Osteocyte (in vitro differentiated cells): ENCODE measurements around the gene PPA1. TPM values are rescaled to one million over a fixed set of nuclear protein-coding genes. Genes with fewer than 3 reads are reported as not detected.

ENCODE experiments used
- DNase-seq: peaks from one replicate; pipeline ENCODE4 v3.0.0; 2021; ENCODE audit warnings: mixed read lengths; ENCODE audit not compliant: unreplicated experiment; ENCODE audit errors: extremely low spot score
- H3K27ac Mint-ChIP-seq: one replicate; pipeline ENCODE4 v1.8.0; 2021; ENCODE audit warnings: mild to moderate bottlenecking, mixed read lengths; ENCODE audit not compliant: unreplicated experiment
- H3K27me3 Mint-ChIP-seq: one replicate; pipeline ENCODE4 v1.8.0; 2021; ENCODE audit warnings: mixed read lengths; ENCODE audit not compliant: unreplicated experiment
- H3K36me3 Mint-ChIP-seq: one replicate; pipeline ENCODE4 v1.8.0; 2021; ENCODE audit warnings: mixed read lengths; ENCODE audit not compliant: unreplicated experiment
- H3K4me1 Mint-ChIP-seq: one replicate; pipeline ENCODE4 v1.8.0; 2021; ENCODE audit warnings: mixed read lengths; ENCODE audit not compliant: unreplicated experiment
- H3K4me3 Mint-ChIP-seq: one replicate; pipeline ENCODE4 v1.8.0; 2021; ENCODE audit warnings: mild to moderate bottlenecking, moderate library complexity, mixed read lengths; ENCODE audit not compliant: unreplicated experiment
- H3K9me3 Mint-ChIP-seq: one replicate; pipeline ENCODE4 v1.8.0; 2021; ENCODE audit warnings: mixed read lengths; ENCODE audit not compliant: unreplicated experiment
- CTCF ChIP-seq: fragments of 200-600 bp; sonication (generic); IDR thresholded peaks from 2 replicates; pipeline ENCODE4 v1.5.0; 2021; ENCODE audit warnings: antibody characterized with exemption, mild to moderate bottlenecking, moderate library complexity
- total RNA-seq: library from RNA; stranded (reverse); gene quantifications from 2 replicates; pipeline ENCODE4 v1.2.1, GENCODE V29; 2021

PPA1 gene
- total RNA-seq, 1 donor from 2014 or later = 59.8 TPM

GRCh38 chr10:70191972-70192305 is 41.3 kb downstream of the PPA1 start:
- peak overlapping the region; percentile 34 for H3K27ac Mint-ChIP-seq
- DNase-seq = no peak
- no peak overlapping the region for H3K4me3 Mint-ChIP-seq
- no peaks in the 10 kb centered on the region for H3K27me3 Mint-ChIP-seq
- H3K4me1 Mint-ChIP-seq = peaks cover 32% of the 10 kb centered on the region
- no peaks in the 10 kb centered on the region for H3K9me3 Mint-ChIP-seq
- H3K36me3 Mint-ChIP-seq = no peaks in the 10 kb centered on the region
- no peak for TF ChIP-seq CTCF

- Mint-ChIP-seq H3K9me3 (no peaks in the 10 kb centered on the region), H3K36me3 (no peaks in the 10 kb centered on the region), H3K4me3 (no peak overlapping the region), H3K27ac (peak overlapping the region; percentile 21), H3K27me3 (no peaks in the 10 kb centered on the region), H3K4me1 (peaks cover 32% of the 10 kb centered on the region)
- no peak for DNase-seq
- no peak for TF ChIP-seq CTCF
Measured at GRCh38 chr10:70191161-70191971, 41.9 kb downstream of the PPA1 start.

GRCh38 chr10:70190581-70190980 is 42.6 kb downstream of the PPA1 start:
- Mint-ChIP-seq H3K9me3 (no peaks in the 10 kb centered on the region), H3K27me3 (no peaks in the 10 kb centered on the region), H3K27ac (no peak overlapping the region), H3K36me3 (no peaks in the 10 kb centered on the region), H3K4me1 (peaks cover 32% of the 10 kb centered on the region), H3K4me3 (no peak overlapping the region)
- TF ChIP-seq CTCF = no peak
- no peak for DNase-seq

- Mint-ChIP-seq H3K27ac (no peak overlapping the region), H3K36me3 (no peaks in the 10 kb centered on the region), H3K27me3 (no peaks in the 10 kb centered on the region), H3K4me3 (no peak overlapping the region), H3K9me3 (no peaks in the 10 kb centered on the region), H3K4me1 (peaks cover 30% of the 10 kb centered on the region)
- DNase-seq = no peak
- TF ChIP-seq CTCF = no peak
Measured at GRCh38 chr10:70190102-70190501, 43.1 kb downstream of the PPA1 start.

- H3K27ac Mint-ChIP-seq = no peak overlapping the region
- peaks cover 21% of the 10 kb centered on the region for H3K4me1 Mint-ChIP-seq
- H3K4me3 Mint-ChIP-seq = no peak overlapping the region
- TF ChIP-seq CTCF = no peak
- H3K9me3 Mint-ChIP-seq = no peaks in the 10 kb centered on the region
- DNase-seq = no peak
- H3K27me3 Mint-ChIP-seq = peaks cover 7% of the 10 kb centered on the region
- no peaks in the 10 kb centered on the region for H3K36me3 Mint-ChIP-seq
Measured at GRCh38 chr10:70188768-70189167, 44.5 kb downstream of the PPA1 start.
